ENCODE measurements around the gene CARD6. TPM values are rescaled to one million over a fixed set of nuclear protein-coding genes. Genes with fewer than 3 reads are reported as not detected.

The CARD6 gene
- total and polyA plus RNA-seq, 2 donors (not counting 1 experiment from before 2014, with no cell fraction given), result 0.72 to 2.7 TPM

- 8% methylated on average over 59 of the region's 61 CpGs for WGBS (ENCODE audit: insufficient coverage)
- peak within 1 kb of the TSS; percentile 82 for H3K4me2 ChIP-seq (replicated peaks; ENCODE audit: low read depth, low read length, poor library complexity, severe bottlenecking)
- H3K27me3 ChIP-seq (replicated peaks in 1 of 4; ENCODE audit: control extremely low read depth in 1 of 4, control insufficient read depth in 3 of 4, insufficient read depth in 4 of 4, low read length in 3 of 4), result no peaks in the 10 kb centered on the region
- peaks cover 17 to 37% of the 10 kb centered on the region in 2 experiments for H3K36me3 ChIP-seq (replicated peaks in 1 of 2; ENCODE audit: control extremely low read depth in 1 of 2, control insufficient read depth in 1 of 2, extremely low read depth in 1 of 2, insufficient read depth in 2 of 2, low read length in 1 of 2)
- H3K27ac ChIP-seq (ENCODE audit: low read length in 2 of 2), result peak within 1 kb of the TSS; percentile 85 to 91
- H3K79me2 ChIP-seq (ENCODE audit: control insufficient read depth, insufficient read depth, low read length), result no peaks in the 10 kb centered on the region
- intact Hi-C loops (cut with micrococcal nuclease), result loop anchor here (1.0 to 10.0 kb wide), 7 partner anchors 37 to 1758 kb away; partner anchors contain the start of genes PRKAA1, PTGER4, RIMOC1 and TTC33
- peaks cover 21 to 23% of the 10 kb centered on the region in 2 donors for H3K4me1 ChIP-seq (ENCODE audit: control insufficient read depth in 2 of 2, insufficient read depth in 2 of 2, low read length in 2 of 2)
- H3K9me3 ChIP-seq (ENCODE audit: control extremely low read depth in 1 of 3, control insufficient read depth in 2 of 3, insufficient read depth in 1 of 3, low read length in 2 of 3), result peaks cover 0 to 7% (median 0%) of the 10 kb centered on the region in 3 donors
- peaks cover 22% of the 10 kb centered on the region for H4K20me1 ChIP-seq (ENCODE audit: control insufficient read depth, insufficient read depth, low read length, poor library complexity, severe bottlenecking)
- CTCF ChIA-PET, result interaction anchor here (1.8 kb wide), 1 partner anchor 36 kb away, joined by 4 read pairs; the partner anchor contains the start of gene PRKAA1
- H3K4me3 ChIP-seq (ENCODE audit: control extremely low read depth in 1 of 5, extremely low read depth in 1 of 5, insufficient read depth in 1 of 5, low read depth in 2 of 5, low read length in 4 of 5), result peak within 1 kb of the TSS; percentile 74 to 99 (median 89)
- peak within 1 kb of the TSS; percentile 98 for H3K27ac Mint-ChIP-seq
- H2AFZ ChIP-seq (ENCODE audit: insufficient read depth, low read depth, low read length, poor library complexity, severe bottlenecking), result peak within 1 kb of the TSS; percentile 97
- no peak for TF ChIP-seq EZH2 (IDR thresholded peaks at IDR 0.05; ENCODE audit: borderline replicate concordance, insufficient read depth, low read depth, low read length, poor library complexity, severe bottlenecking)
- no peak for TF ChIP-seq CTCF (IDR thresholded peaks at IDR 0.05)
- no peaks in the 10 kb centered on the region for H3K9me3 Mint-ChIP-seq (ENCODE audit: insufficient read depth)
- peak within 1 kb of the TSS; percentile 99 for H3K4me3 Mint-ChIP-seq
- ATAC-seq (ENCODE audit: low read depth) (peak; percentile 98), DNase-seq (peak; percentile 95)
- H3K9ac ChIP-seq (ENCODE audit: low read length), result peak within 1 kb of the TSS; percentile 90
- peaks cover 43% of the 10 kb centered on the region for H3K4me1 Mint-ChIP-seq
- POLR2A ChIA-PET, result interaction anchor here (0.6 to 1.4 kb wide), 2 partner anchors 37 to 791 kb away, joined by 3 to 4 read pairs; partner anchors contain the start of gene PRKAA1
- no peaks in the 10 kb centered on the region for H3K27me3 Mint-ChIP-seq
Measured at GRCh38 chr5:40834849-40835787, 6.0 kb upstream of the CARD6 start, which contains the start of gene RPL37. RPL37 (minus strand) TSS chr5:40835222; CDS start chr5:40835185, 37 bp downstream.

Data from B cell (primary cell).